GM12878 (cell line): ENCODE data around the gene PCED1A. TPM values are rescaled to one million over a fixed set of nuclear protein-coding genes. Genes with fewer than 3 reads are reported as not detected.

Source experiments
- CREM ChIP-seq: IDR thresholded peaks from 2 replicates; pipeline ENCODE4 v1.6.1; 2014; ENCODE audit warnings: antibody characterized with exemption, low read depth
- CTCF ChIP-seq, 3 experiments: IDR thresholded peaks in 2 of 3; conservative IDR thresholded peaks in 1 of 3; 2 replicates each; pipeline ENCODE4 v1.5.1; 2011; ENCODE audit warnings: low read depth in 3 of 3, low read length in 3 of 3, mild to moderate bottlenecking in 3 of 3, control low read depth in 2 of 3, moderate library complexity in 2 of 3, inconsistent platforms in 1 of 3, mixed read lengths in 1 of 3; ENCODE audit not compliant: control insufficient read depth in 2 of 3, insufficient read depth in 1 of 3; ENCODE audit errors: extremely low read depth in 1 of 3
- E2F4 ChIP-seq: IDR thresholded peaks from 2 replicates; pipeline ENCODE4 v1.6.1; 2012; ENCODE audit warnings: low read depth, low read length, improper control_type of control experiment
- HDGF ChIP-seq: fragments of 450-650 bp; IDR thresholded peaks from 2 replicates; pipeline ENCODE4 v1.6.1; 2016; ENCODE audit warnings: antibody characterized with exemption
- HSF1 ChIP-seq: fragments of 150-350 bp; IDR thresholded peaks from 2 replicates; pipeline ENCODE4 v1.6.1; 2014; ENCODE audit warnings: mild to moderate bottlenecking, low read depth, low read length
- IKZF1 ChIP-seq: fragments of 450-650 bp; conservative IDR thresholded peaks from 2 replicates; pipeline ENCODE4 v1.6.1; 2017; ENCODE audit warnings: antibody characterized with exemption, mild to moderate bottlenecking
- IKZF2 ChIP-seq, 2 experiments: fragments of 450-650 bp; IDR thresholded peaks; 2 replicates each; pipeline ENCODE4 v1.6.1; 2017; ENCODE audit warnings: mild to moderate bottlenecking in 2 of 2, moderate library complexity in 2 of 2
- JUND ChIP-seq: IDR thresholded peaks from 2 replicates; pipeline ENCODE4 v1.6.1; 2012; ENCODE audit warnings: low read depth, mild to moderate bottlenecking, low read length, improper control_type of control experiment, moderate library complexity
- KDM1A ChIP-seq: fragments of 200-600 bp; sonication (generic); IDR thresholded peaks from 2 replicates; pipeline ENCODE4 v1.6.1; 2016; ENCODE audit warnings: borderline replicate concordance
- NBN ChIP-seq: fragments of 450-650 bp; IDR thresholded peaks from 2 replicates; pipeline ENCODE4 v1.6.1; 2016
- NKRF ChIP-seq: fragments of 450-650 bp; conservative IDR thresholded peaks from 2 replicates; pipeline ENCODE4 v1.6.1; 2017; ENCODE audit warnings: mild to moderate bottlenecking, moderate library complexity
- NR2C1 ChIP-seq: fragments of 450-650 bp; IDR thresholded peaks from 2 replicates; pipeline ENCODE4 v1.6.1; 2017; ENCODE audit warnings: antibody characterized with exemption, mild to moderate bottlenecking, moderate library complexity
- POLR2A ChIP-seq: IDR thresholded peaks from 2 replicates; pipeline ENCODE4 v1.6.1; 2011; ENCODE audit warnings: low read depth, mild to moderate bottlenecking, low read length
- POLR2AphosphoS5 ChIP-seq: IDR thresholded peaks from 2 replicates; pipeline ENCODE4 v1.6.1; 2011; ENCODE audit warnings: mild to moderate bottlenecking, low read length, inconsistent platforms
- RAD21 ChIP-seq: IDR thresholded peaks from 2 replicates; pipeline ENCODE4 v1.6.1; 2011; ENCODE audit warnings: mild to moderate bottlenecking, low read depth, low read length, moderate library complexity; ENCODE audit not compliant: insufficient read depth
- RBBP5 ChIP-seq: fragments of 200-600 bp; sonication (generic); conservative IDR thresholded peaks from 2 replicates; pipeline ENCODE4 v1.6.1; 2016
- SMAD1 ChIP-seq: fragments of 450-650 bp; IDR thresholded peaks from 2 replicates; pipeline ENCODE4 v1.6.1; 2018; ENCODE audit warnings: mild to moderate bottlenecking, low read depth; ENCODE audit not compliant: partially characterized antibody
- SP1 ChIP-seq: IDR thresholded peaks from one replicate; pipeline ENCODE4 v1.6.1; 2011; ENCODE audit warnings: low read depth, low read length
- SPI1 ChIP-seq: IDR thresholded peaks from 2 replicates; pipeline ENCODE4 v1.6.1; 2011; ENCODE audit warnings: low read depth, mild to moderate bottlenecking, low read length, moderate library complexity, borderline replicate concordance; ENCODE audit not compliant: insufficient read depth
- SRF ChIP-seq, 2 experiments: IDR thresholded peaks; 2 replicates each; pipeline ENCODE4 v1.6.1; 2011; ENCODE audit warnings: low read depth in 2 of 2, low read length in 2 of 2, mild to moderate bottlenecking in 1 of 2, moderate library complexity in 1 of 2
- TAF1 ChIP-seq: IDR thresholded peaks from 2 replicates; pipeline ENCODE4 v1.6.1; 2011; ENCODE audit warnings: mild to moderate bottlenecking, low read depth, low read length, borderline replicate concordance
- ZBTB4 ChIP-seq: fragments of 450-650 bp; formaldehyde crosslinking; IDR thresholded peaks from 2 replicates; pipeline ENCODE4 v1.4.0; 2022; ENCODE audit warnings: mild to moderate bottlenecking, moderate library complexity
- polyA plus RNA-seq, 11 experiments: library from polyadenylated mRNA; depleted of rRNA in 4 of 11; unstranded in 6 of 11; stranded (reverse) in 5 of 11; fragments of >200 nt; fragmentation: Nextera tagmentation in 4 of 11; fragmentation: Illumina TruSeq in 1 of 11; extraction: Ambion mirVana in 4 of 11; extraction: Trizol in 1 of 11; gene quantifications; 1 replicate in 1 of 11; 2 replicates in 10 of 11; pipeline versions ENCODE4 v1.2.1 to v1.2.3, GENCODE V29; 2011 to 2016; ENCODE audit warnings: inconsistent platforms in 2 of 11, missing spikeins in 2 of 11, low read depth in 1 of 11
- total RNA-seq, 4 experiments: library from RNA; depleted of rRNA in 3 of 4; stranded (reverse); fragments of >200 nt in 3 of 4; fragmentation: Illumina TruSeq in 1 of 4; extraction: Trizol in 1 of 4; gene quantifications; 2 replicates each; pipeline versions ENCODE4 v1.2.1 to v1.2.3, GENCODE V29; 2013 to 2021

Gene PCED1A
- total and polyA plus RNA-seq, 10 of the 15 experiments (the other 5 are each of a cell fraction or from before 2014, with no cell fraction given): 4.5 to 30.9 (median 12.0) TPM

GRCh38 chr20:2872459-2873009 lies 32.1 kb upstream of the PCED1A start (continued):
- TF ChIP-seq IKZF1 (no peak; the same call in none of the 2 replicates), E2F4 (no peak), TAF1 (no peak), SRF (IDR thresholded peaks at IDR 0.05; ENCODE audit: low read depth in 2 of 2, low read length in 2 of 2) (no peak), ZBTB4 (CRISPR knock-in tag) (no peak), POLR2AphosphoS5 (no peak), CREM (no peak), SMAD1 (no peak), RAD21 (peak; percentile 52), JUND (no peak), HDGF (no peak), NR2C1 (no peak), IKZF2 (IDR thresholded peaks at IDR 0.05) (no peak), NKRF (0 out of 2 replicates have a peak, but pooled peaks have one; percentile 13), RBBP5 (no peak), HSF1 (no peak), NBN (0 out of 2 replicates have a peak, but pooled peaks have one; percentile 53), SPI1 (no peak), CTCF (IDR thresholded peaks at IDR 0.05 in 2 of 3, conservative IDR thresholded peaks at IDR 0.05 in 1 of 3; ENCODE audit: control insufficient read depth in 2 of 3, extremely low read depth in 1 of 3, insufficient read depth in 1 of 3, low read depth in 3 of 3, low read length in 3 of 3) (peak; percentile 50 to 67 (median 61); a peak in 5 of 6 replicates), POLR2A (no peak), SP1 (no peak), KDM1A (no peak)
